GM12878 (cell line): ENCODE measurements around the gene MFN2. TPM values are rescaled to one million over a fixed set of nuclear protein-coding genes. Genes with fewer than 3 reads are reported as not detected.

ENCODE experiments used
- ATF2 ChIP-seq: IDR thresholded peaks from 2 replicates; pipeline ENCODE4 v1.6.1; 2012; ENCODE audit warnings: low read length, inconsistent platforms
- CBX3 ChIP-seq: fragments of 200-600 bp; sonication (generic); IDR thresholded peaks from 2 replicates; pipeline ENCODE4 v1.6.1; 2016; ENCODE audit warnings: low read depth, borderline replicate concordance
- CEBPB ChIP-seq, 2 experiments: fragments of 150-350 bp in 1 of 2; IDR thresholded peaks; 2 replicates each; pipeline ENCODE4 v1.6.1; 2012 to 2014; ENCODE audit warnings: low read depth in 2 of 2, low read length in 2 of 2, borderline replicate concordance in 1 of 2, inconsistent platforms in 1 of 2
- CHD2 ChIP-seq: IDR thresholded peaks from 2 replicates; pipeline ENCODE4 v1.6.1; 2011; ENCODE audit warnings: low read depth, low read length, improper control_type of control experiment, borderline replicate concordance
- EZH2 ChIP-seq: IDR thresholded peaks from 2 replicates; pipeline ENCODE4 v1.6.1; 2012; ENCODE audit warnings: low read depth, mild to moderate bottlenecking, control low read depth, inconsistent platforms, low read length, borderline replicate concordance; ENCODE audit not compliant: control insufficient read depth
- HDGF ChIP-seq: fragments of 450-650 bp; IDR thresholded peaks from 2 replicates; pipeline ENCODE4 v1.6.1; 2016; ENCODE audit warnings: antibody characterized with exemption
- HSF1 ChIP-seq: fragments of 150-350 bp; IDR thresholded peaks from 2 replicates; pipeline ENCODE4 v1.6.1; 2014; ENCODE audit warnings: mild to moderate bottlenecking, low read depth, low read length
- IKZF1 ChIP-seq: fragments of 450-650 bp; conservative IDR thresholded peaks from 2 replicates; pipeline ENCODE4 v1.6.1; 2017; ENCODE audit warnings: antibody characterized with exemption, mild to moderate bottlenecking
- IKZF2 ChIP-seq, 2 experiments: fragments of 450-650 bp; IDR thresholded peaks; 2 replicates each; pipeline ENCODE4 v1.6.1; 2017; ENCODE audit warnings: mild to moderate bottlenecking in 2 of 2, moderate library complexity in 2 of 2
- IRF5 ChIP-seq: fragments of 450-650 bp; IDR thresholded peaks from 2 replicates; pipeline ENCODE4 v1.6.1; 2017; ENCODE audit warnings: borderline replicate concordance
- KDM1A ChIP-seq: fragments of 200-600 bp; sonication (generic); IDR thresholded peaks from 2 replicates; pipeline ENCODE4 v1.6.1; 2016; ENCODE audit warnings: borderline replicate concordance
- MTA2 ChIP-seq: fragments of 450-650 bp; IDR thresholded peaks from 2 replicates; pipeline ENCODE4 v1.6.1; 2016; ENCODE audit warnings: low read depth, mild to moderate bottlenecking, moderate library complexity
- POLR2A ChIP-seq: IDR thresholded peaks from 2 replicates; pipeline ENCODE4 v1.6.1; 2011; ENCODE audit warnings: low read depth, mild to moderate bottlenecking, low read length
- RAD21 ChIP-seq: IDR thresholded peaks from 2 replicates; pipeline ENCODE4 v1.6.1; 2011; ENCODE audit warnings: mild to moderate bottlenecking, low read depth, low read length, moderate library complexity; ENCODE audit not compliant: insufficient read depth
- SUPT20H ChIP-seq: IDR thresholded peaks from 2 replicates; pipeline ENCODE4 v1.6.1; 2011; ENCODE audit warnings: low read depth, mild to moderate bottlenecking, low read length, moderate library complexity, borderline replicate concordance; ENCODE audit not compliant: control insufficient read depth
- TCF7 ChIP-seq: IDR thresholded peaks from 2 replicates; pipeline ENCODE4 v1.6.1; 2014; ENCODE audit warnings: antibody characterized with exemption, borderline replicate concordance
- ZNF207 ChIP-seq: fragments of 450-650 bp; IDR thresholded peaks from 2 replicates; pipeline ENCODE4 v1.6.1; 2014; ENCODE audit warnings: antibody characterized with exemption, mild to moderate bottlenecking, borderline replicate concordance
- ZNF384 ChIP-seq: IDR thresholded peaks from 2 replicates; pipeline ENCODE4 v1.6.1; 2012; ENCODE audit warnings: low read depth, mild to moderate bottlenecking, low read length, improper control_type of control experiment, borderline replicate concordance
- ZNF687 ChIP-seq: fragments of 450-650 bp; IDR thresholded peaks from 2 replicates; pipeline ENCODE4 v1.6.1; 2017; ENCODE audit warnings: mild to moderate bottlenecking, moderate library complexity
- polyA plus RNA-seq, 11 experiments: library from polyadenylated mRNA; depleted of rRNA in 4 of 11; unstranded in 6 of 11; stranded (reverse) in 5 of 11; fragments of >200 nt; fragmentation: Nextera tagmentation in 4 of 11; fragmentation: Illumina TruSeq in 1 of 11; extraction: Ambion mirVana in 4 of 11; extraction: Trizol in 1 of 11; gene quantifications; 1 replicate in 1 of 11; 2 replicates in 10 of 11; pipeline versions ENCODE4 v1.2.1 to v1.2.3, GENCODE V29; 2011 to 2016; ENCODE audit warnings: inconsistent platforms in 2 of 11, missing spikeins in 2 of 11, low read depth in 1 of 11
- total RNA-seq, 4 experiments: library from RNA; depleted of rRNA in 3 of 4; stranded (reverse); fragments of >200 nt in 3 of 4; fragmentation: Illumina TruSeq in 1 of 4; extraction: Trizol in 1 of 4; gene quantifications; 2 replicates each; pipeline versions ENCODE4 v1.2.1 to v1.2.3, GENCODE V29; 2013 to 2021

MFN2 gene
- total and polyA plus RNA-seq, 10 of the 15 experiments (the other 5 are each of a cell fraction or from before 2014, with no cell fraction given), result 5.3 to 64.4 (median 48.1) TPM

- TF ChIP-seq MTA2, result peak; percentile 86
- peak; percentile 79 for TF ChIP-seq TCF7
- TF ChIP-seq ZNF687, result peak; percentile 67; the same call in 1 of the 2 replicates
- peak; percentile 44; the same call in 1 of the 2 replicates for TF ChIP-seq CHD2
- TF ChIP-seq ZNF207, result peak; percentile 81; the same call in 1 of the 2 replicates
- TF ChIP-seq ATF2, result no peak
- no peak for TF ChIP-seq CEBPB (IDR thresholded peaks at IDR 0.05; ENCODE audit: borderline replicate concordance in 1 of 2, low read depth in 2 of 2, low read length in 2 of 2)
- no peak for TF ChIP-seq EZH2
- TF ChIP-seq KDM1A, result peak; percentile 75; the same call in 1 of the 2 replicates
- peak; percentile 95 for TF ChIP-seq IKZF1
- TF ChIP-seq IRF5, result 0 out of 2 replicates have a peak, but pooled peaks have one; percentile 4
- peak; percentile 99; the same call in 1 of the 2 replicates for TF ChIP-seq HDGF
- peak; percentile 92 for TF ChIP-seq ZNF384
- TF ChIP-seq POLR2A, result peak; percentile 72
- TF ChIP-seq IKZF2 (IDR thresholded peaks at IDR 0.05), result peak; percentile 97 to 98
- no peak for TF ChIP-seq HSF1
- peak; percentile 18; the same call in 1 of the 2 replicates for TF ChIP-seq RAD21
- TF ChIP-seq SUPT20H, result no peak
- TF ChIP-seq CBX3, result no peak
These were observed 67.1 kb downstream of the MFN2 start (continued) for GRCh38 chr1:12047120-12047876.
